ENCODE data around the gene ALDH1L2.
A peak's percentile ranks its signal among the peaks of the same experiment; 100 is the strongest.
"Not testable (repeated sequence)": the region's sequence is repeated elsewhere in the genome, so short reads cannot be mapped to it uniquely, and the experiment has no call there.

Gene ALDH1L2

GRCh38 chr12:104977688-104978087 lies 106.6 kb downstream of the ALDH1L2 start:
- not testable (repeated sequence) for DNase-seq (ENCODE audit: low read depth)

GRCh38 chr12:104976703-104977102 lies 107.6 kb downstream of the ALDH1L2 start:
- no peak for DNase-seq (ENCODE audit: low read depth)

- peak; percentile 78 for DNase-seq (ENCODE audit: low read depth)
Observed at GRCh38 chr12:104975587-104976343, 108.5 kb downstream of the ALDH1L2 start.

- peak; percentile 89 for DNase-seq (ENCODE audit: low read depth)
Observed at GRCh38 chr12:104974626-104975290, 109.5 kb downstream of the ALDH1L2 start.

GRCh38 chr12:104973250-104973649 lies 111.0 kb downstream of the ALDH1L2 start:
- no peak for DNase-seq (ENCODE audit: low read depth)

- DNase-seq (ENCODE audit: low read depth), result peak; percentile 19
Observed at GRCh38 chr12:104971306-104971705, 113.0 kb downstream of the ALDH1L2 start.

All from EH (cell line).